ENCODE measurements around the gene SNCG.
"Not testable (repeated sequence)": the region's sequence is repeated elsewhere in the genome, so short reads cannot be mapped to it uniquely, and the experiment has no call there.

SNCG gene

DNA sequence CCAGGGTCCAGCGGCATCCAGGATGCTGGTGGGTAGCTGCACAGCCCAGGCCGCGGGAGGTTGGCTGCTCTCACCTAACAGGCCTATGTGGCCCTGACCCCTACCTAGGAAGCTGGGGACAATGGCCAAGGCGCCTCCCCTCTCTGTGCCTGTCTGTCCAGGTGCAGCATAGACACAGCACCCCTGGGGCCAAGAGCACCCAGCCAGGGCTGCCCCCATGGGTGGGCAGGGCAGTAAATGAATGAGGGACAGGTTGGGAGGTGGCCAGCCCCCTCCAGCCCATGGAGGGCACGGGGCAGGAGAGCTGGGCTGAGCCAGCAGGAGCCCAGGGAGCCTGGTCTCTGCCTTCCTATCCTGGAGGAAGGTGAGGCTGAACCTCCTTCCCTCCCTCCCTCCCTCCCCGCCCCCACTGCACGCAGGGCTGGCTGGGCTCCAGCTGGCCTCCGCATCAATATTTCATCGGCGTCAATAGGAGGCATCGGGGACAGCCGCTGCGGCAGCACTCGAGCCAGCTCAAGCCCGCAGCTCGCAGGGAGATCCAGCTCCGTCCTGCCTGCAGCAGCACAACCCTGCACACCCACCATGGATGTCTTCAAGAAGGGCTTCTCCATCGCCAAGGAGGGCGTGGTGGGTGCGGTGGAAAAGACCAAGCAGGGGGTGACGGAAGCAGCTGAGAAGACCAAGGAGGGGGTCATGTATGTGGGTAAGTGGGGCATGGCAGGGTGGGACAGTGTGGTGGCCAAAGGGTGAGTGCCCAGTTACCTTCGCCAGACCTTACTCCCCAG is at the start of gene SNCG:
Gene SNCG, plus strand, starts transcription at position 484 of the 785 bp plus-strand sequence. Its CDS starts 99 bp downstream, at position 583.
- DNase-seq, result peak; percentile 64

DNA sequence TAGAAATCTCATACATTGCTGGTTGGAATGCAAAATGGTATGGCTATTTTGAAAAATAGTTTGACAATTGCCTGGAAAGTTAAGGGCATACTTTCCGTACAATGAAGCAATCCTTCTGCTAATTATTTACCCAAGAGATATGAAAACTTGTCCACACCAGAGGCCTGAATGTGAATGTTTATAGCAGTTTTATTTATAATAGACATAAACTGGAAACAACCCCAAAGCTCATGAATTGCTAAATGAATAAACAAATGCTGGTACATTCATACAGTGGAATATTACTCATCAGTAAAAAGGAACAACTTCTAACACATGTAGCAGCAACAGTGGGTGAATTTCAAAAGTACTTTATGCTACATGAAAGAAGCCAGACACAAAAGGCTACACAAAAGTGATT is 43.7 kb upstream of the SNCG start:
- no peak for DNase-seq

DNA sequence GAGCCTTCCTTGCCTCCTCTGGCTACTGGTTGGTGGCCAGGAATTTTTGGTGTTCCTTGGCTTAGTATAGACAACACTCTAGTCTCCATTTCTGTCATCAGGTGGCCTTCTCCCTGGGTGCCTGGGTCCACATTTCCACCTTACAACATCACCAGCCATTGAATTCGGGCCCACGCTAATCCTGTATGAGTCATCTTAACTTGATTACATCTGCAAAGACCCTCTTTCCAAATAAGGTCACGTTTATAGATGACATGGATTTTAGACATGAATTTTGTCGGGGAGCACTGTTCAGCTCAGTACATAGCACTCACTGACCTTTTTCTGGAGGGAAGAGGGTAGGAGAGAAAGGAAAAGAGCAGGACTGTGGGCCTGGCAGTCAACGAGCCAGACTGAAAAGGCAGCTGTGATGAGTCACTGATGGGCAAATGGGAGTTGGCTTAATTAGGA is 40.4 kb upstream of the SNCG start:
- no peak for DNase-seq

DNA sequence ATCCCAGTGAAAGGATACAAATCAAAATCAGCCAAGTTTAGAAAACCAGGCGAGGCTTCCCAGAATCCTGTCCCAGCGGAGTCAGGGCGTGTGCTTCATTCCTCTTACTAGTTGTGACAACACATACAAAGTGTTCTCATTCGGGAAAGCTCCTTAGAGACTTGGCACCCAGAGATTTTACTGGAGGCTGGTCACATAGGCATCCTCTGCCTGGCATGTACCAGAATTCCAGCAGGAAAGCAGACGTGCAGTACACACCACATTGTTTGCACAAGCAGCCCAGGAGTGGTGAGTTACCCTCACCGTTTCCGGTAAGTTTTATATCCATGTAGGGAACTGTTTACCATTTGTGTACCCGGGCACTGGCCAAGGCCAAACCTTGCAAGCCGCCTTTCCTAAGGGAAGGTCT is 35.8 kb upstream of the SNCG start:
- DNase-seq, result no peak

DNA sequence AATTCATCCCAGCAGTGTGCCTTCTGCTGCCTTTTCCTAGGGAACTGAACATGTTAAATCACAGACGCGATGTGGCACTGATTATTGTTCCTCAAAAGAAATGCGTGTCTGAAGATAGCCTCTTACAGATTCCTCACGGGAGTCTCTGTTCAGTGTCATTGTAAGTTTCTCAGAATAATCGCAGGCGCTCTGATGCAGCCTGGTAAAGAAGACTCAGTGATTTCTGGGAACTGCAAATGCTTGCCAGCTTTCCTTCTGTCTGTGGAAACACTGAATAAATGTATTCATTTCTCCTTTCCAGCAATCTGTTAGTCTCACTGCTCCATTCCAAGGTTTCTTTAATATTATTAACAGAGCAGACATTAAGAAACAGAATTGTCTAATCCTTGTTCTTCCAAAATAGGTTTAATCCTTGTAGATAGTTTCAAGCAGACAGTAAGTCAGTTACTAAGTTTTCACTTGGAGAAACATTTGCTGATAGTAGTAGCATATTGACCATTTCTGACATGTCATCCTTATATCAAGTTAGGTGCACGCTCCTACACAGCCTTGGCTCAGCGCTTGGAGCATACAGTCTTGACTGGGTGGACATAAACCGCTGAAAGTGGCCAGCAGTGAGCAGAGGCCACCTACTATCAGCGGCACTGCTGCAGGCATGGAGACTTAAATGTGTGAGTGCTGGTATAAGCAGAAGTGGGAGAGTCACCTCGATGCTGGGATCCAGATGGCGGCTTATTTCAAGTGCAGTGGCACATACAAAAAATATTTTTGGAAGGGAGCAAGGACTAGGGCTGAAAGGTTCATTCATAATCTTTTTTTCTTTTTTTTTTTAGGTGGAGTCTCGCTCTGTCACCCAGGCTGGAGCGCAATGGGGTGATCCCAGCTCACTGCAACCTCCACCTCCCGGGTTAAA is 28.7 kb upstream of the SNCG start:
- DNase-seq, result no peak

DNA sequence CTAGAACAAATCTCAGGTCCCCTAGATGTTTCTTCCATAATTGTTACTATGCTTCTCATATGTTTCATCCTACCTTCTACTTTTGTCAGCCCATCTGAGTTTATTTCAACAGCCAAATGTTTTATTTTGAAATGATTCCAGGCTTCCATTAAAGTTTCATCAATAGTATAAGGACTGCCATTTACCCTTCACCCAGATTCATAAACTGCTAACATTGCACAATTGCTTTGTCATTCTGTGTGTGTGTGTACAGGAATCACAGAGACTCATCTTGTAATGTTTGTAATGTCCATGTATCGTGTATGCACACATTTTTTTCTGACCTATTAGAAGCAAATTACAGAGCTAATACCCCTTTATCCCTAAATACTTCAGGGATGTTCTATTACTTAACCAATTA is 26.5 kb upstream of the SNCG start:
- DNase-seq, result no peak

DNA sequence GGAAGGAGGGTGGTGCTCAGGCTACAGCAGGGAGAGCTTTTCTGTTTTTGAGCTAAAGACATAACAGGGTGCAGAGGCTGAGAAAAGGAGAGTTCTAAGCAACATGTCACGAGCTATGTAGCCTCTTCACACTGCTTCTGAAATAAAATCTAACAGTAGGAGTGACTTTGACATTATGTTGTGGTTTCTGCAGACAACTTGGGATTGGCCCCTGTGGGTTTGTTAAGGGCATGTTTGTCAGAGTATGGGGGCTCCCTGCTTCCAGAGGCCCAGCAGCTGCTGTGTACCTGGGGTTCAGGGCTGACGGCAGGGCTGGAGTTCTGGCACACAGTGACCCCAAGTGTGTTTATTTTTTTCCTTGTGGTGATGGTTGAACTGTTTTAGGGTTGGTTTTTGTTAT is 25.7 kb upstream of the SNCG start:
- no peak for DNase-seq

DNA sequence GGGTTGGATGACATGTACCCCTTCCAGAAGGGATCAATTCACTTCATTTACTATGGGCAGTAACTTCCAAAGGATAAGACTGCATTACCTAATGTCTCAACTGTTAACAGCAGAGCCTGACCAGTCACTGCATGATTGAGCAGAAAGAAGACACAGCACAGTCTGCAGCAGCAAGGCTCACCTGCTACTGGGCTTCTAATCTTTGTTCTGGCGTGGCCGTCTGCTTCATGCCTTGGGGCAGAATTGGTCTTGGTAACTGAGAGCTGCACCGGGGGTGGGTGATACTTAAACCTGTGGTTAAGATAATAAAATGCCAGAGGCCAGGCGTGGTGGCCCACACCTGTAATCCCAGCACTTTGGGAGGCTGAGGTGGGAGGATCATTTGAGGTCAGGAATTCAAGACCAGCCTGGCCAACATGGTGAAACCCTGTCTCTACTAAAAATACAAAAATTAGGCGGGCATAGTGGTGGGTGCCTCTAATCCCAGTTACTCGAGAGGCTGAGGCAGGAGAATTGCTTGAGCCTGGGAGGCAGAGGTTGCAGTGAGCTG is 24.2 kb upstream of the SNCG start:
- peak; percentile 78 for DNase-seq

DNA sequence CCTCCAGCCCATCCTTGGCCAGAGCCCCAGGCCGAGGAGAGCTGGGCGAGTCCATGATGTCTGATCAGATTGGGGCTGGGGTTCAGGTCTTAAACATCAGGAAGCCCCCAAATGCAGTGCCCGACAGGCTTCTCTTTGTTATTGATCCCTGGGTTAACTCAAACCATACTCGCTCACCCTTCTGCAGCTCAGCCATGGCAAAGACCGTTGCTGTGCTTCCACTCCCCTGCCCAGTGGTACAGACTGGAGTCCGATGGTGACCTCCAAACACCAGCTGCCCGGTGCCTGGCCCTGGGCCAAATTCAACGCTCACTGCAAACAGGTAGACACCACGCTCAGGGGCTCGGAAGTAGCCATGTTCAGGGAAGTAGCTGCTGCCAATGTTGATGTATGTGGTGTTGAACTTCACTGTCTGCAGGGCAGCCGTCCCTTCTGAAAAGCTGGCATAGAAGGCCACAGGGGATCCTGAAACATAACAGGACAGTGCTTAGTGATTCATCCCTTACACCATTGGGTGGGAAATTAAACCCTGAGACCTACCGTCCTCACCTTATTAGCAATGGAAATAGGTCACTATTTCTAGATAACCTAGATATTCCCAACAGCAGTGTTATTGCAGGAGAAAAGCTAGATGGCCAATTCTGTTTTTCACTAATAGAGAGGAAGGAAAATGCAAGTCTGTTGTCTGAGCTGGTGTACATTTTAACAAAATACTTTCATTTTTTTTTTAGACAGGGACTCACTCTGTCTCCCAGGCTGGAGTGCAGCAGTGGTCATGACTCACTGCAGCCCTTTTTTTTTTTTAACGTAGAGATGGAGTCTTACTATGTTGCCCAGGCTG is 21.5 kb upstream of the SNCG start:
- peak; percentile 58 for DNase-seq

DNA sequence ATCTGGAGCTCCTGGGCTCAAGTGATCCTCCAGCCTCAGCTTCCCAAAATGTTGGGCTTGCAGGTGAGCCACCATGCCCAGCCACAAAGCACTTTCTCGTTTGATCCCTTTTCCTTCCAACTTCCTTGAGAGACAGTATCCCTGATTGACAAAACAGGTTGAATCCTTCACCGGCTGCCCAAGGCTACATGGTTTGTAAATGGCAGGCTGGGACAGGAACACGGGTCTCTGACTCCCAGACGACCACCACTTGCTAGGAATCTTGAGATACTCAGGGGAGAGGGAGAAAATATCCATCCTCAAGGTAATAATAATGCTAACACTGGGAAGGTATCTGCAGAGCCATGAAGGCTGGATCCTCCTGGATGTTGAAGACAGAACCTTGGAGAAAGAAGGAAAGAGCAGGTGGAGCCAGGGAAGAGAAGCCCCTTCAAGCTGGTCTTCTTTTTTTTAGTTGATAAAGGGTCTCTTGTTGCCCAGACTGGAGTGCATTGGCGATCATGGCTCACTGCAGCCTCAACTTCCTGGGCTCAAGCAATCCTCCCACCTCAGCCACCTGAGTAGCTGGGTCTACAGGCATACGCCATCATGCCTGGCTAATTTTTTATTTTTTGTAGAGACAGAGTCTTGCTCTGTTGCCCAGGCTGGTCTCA is 20.8 kb upstream of the SNCG start:
- DNase-seq, result peak; percentile 49

DNA sequence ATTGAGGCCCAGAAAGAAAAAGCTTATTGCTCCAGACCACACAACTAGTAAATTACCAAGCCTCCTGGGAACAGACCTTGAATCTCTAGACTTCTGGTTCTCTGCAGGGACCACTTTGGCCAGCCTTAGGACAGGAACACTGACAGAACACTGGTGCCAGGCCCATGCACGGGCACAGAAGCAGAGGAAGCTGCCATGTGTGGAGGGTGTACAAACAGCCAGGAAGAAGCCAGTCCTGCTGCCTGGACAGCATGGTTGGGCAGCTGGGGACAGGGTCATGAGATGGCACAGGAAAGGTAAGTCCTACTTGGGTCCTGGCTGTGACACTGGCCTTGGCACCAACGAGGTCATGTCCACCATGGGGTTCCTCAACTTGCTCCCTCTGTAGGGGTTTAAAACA is 20.1 kb upstream of the SNCG start:
- DNase-seq, result peak; percentile 49

DNA sequence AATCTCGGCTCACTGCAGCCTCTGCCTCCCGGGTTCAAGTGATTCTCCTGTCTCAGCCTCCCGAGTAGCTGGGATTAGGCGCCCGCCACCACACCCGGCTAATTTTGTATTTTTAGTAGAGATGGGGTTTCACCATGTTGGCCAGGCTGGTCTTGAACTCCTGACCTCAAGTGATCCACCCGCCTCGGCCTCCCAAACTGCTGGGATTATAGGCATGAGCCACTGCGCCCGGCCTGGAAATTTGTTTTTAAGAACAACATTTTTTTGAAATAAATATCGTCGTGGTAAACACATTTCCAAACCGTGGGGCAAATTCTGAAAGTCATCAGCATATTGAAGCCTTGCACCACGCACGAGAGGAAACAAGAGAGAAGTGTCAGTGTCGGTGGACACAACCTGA is 18.3 kb upstream of the SNCG start:
- DNase-seq, result not testable (repeated sequence)

DNA sequence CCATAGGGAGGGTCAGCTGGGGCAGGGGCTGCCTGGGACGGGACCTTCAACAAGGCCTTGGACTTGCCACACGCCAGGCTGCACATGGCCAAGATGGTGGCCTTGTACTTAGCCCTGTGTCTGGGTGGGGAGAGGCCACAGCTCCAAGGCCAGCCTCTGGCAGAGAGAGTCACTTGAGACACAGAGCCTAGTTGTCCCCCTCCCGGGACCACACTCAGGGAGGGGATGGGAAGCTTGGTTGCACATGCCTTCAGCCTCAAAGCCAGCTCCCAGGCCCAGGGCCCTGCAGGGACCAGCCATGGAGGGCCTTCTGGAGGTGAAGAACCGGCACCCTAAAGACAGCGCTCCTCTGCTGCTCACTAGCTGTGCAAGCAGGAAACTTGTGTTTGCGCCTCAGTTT is 17.7 kb upstream of the SNCG start:
- DNase-seq, result peak; percentile 50

DNA sequence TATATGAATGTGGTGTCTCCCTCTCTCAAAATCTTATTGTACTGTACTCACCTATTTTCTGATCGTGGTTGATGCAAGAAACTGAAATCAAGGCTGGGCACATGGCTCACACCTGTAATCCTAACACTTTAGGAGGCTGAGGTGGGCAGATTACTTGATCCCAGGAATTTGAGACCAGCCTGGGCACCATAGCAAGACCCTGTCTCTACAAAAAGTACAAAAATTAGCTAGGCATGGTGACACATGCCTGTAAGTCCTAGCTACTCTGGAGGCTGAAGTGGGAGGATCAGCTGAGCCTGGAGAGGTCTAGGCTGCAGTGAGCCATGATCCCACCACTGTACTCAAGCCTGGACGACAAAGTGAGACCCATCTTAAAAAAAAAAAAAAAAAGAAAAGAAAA is 17.0 kb upstream of the SNCG start:
- DNase-seq, result peak; percentile 12

DNA sequence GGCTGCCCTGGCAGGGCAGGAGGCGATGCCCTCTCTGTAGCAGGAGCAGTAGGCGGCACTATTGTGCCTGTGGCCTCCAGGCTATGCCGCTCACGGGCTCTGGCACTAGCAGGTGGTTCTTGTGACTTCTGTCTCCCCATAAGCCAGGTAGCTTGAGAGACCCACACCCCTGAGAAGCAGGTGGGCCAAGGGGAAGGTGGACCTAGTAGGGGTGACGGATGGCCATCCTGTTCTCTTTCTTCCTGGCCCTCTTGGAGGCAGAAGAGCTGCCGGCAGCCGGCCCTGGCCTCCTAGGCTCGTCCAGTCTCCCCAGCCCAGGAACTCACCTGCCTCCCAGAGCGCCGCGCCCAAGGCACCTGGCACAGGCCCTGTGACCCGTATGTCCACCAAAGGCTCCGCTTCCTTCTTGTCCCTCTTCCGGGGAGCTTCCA is 16.4 kb upstream of the SNCG start:
- peak; percentile 35 for DNase-seq

DNA sequence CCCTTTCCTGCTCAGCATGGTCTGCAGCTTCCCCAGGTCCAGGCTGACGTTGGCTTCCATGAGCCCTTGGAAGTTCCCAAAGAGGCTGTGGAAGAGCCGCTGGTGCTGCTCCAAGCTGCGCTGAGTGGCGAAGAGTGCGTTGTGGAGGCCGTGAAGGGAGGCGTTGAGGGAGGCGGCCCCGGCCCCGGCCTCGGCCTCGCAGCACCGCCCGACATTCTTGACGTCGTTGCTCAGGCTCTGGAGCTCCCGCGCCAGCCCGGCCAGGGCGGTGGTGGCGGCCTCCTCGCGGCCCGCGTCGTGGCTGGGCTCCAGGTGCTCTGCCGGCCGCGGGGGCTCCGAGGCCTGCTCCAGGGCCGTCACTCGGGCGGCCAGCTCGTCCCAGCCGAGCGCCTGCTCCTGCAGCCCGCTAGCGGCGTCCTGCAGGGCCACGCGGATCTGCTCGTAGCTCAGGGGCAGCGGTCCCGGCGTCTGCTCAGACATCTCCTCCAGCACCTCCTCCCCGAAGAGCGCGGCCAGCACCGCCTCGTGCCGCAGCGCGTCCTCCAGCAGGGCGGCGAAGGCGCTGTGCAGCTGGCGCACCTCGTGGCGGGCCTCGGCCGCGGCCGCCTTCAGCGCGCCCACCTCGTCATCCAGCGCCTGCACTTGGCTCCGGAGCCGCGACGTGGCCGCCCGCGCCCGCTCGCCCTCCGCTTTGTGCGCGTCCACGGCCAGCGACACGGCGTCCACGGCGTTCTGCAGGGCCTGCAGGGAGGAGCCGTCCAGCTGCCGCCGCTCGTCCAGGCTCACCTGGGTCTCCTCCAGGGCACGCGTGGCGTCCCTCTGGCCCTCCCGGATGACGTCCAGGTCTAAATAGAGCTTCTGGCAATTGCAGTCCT is 15.7 kb upstream of the SNCG start:
- peak; percentile 54 for DNase-seq

DNA sequence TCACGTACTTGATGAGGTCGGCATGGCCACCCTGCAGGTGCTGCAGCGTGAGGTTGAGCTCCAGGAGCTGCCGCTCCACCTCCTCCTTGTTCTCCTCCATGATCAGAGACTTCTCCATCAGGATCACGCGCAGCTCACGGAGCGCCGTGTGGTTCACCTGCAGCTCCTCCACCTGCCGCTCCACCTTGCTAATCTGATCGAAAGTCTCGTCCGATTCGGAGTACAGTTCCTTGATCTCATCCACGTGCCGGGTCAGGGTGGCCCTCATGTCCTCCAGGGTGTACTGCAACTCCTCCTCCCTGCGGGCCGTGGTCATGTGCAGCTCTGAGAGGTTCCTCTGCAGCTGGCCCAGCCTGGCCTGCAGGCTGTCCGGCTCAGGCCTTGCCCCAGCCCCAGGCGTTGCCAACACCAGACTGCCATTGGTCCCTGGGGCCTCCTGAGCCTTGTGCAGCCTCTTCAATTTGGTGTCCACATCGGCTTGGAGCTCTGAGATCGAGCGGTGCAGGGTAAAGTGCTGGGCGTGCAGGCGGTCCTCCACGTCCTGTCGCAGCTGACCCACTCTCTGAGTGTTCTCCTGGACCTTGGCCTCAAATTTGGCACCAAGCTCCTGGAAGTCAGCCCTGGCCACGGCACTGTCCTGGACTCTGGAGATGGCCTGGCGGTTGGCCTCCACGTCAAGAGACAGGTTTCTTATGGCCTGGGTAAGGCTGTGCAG is 14.9 kb upstream of the SNCG start:
- DNase-seq, result peak; percentile 48

DNA sequence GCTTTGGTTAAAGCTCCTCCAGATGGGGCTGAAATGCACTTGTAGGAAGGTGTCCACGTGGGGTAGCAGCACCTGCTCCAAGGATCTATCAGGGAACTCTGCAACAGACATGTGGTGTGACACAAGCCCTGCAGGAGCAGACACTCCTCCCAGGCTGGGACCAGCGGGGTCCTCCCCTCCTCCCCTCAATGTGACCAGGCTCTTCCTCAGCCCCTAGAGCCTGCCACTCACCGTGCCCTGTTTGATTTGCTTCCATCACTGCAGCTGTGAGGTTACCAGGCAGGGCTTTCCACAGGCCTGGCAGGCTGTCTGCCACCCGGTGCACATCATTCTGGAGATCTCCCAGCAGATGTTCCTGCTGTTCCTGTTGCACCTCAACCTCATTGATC is 14.4 kb upstream of the SNCG start:
- DNase-seq, result no peak

DNA sequence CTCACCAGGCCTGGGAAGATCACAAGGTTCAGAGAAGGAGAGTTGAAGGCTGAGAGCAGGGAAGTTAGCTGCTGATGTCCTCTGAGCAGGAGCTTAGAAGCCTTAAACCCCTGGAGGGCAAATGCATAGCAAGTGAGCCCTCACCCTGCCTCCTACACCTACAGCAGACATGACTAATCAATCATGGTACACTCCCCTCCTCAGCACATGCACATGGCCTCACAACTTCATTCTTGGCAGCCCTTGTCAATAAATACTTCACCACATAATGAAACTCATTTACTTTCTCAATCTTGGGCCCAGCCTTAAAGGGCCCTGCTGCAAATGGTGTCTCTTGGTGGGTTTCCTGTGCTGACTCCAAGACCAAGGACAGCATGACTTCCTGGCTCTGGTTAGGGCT is 13.9 kb upstream of the SNCG start:
- DNase-seq, result peak; percentile 64

DNA sequence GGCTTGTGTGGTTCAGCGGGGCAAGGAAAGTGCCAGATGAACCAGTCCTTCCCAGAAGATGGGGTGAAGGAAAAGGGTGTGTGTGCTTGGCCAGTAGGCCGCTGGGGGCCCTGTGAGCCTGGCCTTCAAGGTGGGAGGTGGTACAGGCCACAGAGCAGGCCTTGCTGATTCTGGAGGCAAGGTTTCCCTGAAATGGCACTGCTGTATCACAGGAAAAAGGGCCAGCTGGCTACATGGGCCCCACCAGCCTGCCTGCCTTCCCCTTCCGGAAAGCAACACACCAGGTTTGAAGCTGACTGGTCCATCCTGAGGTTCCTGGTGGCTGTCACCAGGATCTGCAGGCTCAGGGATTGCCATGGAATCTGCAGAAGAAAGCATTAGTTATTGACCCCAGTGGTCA is 13.5 kb upstream of the SNCG start:
- peak; percentile 31 for DNase-seq
